ENCODE results near the gene DUS3L.
"Not testable (repeated sequence)": the region's sequence is repeated elsewhere in the genome, so short reads cannot be mapped to it uniquely, and the experiment has no call there.

DUS3L gene

DNA sequence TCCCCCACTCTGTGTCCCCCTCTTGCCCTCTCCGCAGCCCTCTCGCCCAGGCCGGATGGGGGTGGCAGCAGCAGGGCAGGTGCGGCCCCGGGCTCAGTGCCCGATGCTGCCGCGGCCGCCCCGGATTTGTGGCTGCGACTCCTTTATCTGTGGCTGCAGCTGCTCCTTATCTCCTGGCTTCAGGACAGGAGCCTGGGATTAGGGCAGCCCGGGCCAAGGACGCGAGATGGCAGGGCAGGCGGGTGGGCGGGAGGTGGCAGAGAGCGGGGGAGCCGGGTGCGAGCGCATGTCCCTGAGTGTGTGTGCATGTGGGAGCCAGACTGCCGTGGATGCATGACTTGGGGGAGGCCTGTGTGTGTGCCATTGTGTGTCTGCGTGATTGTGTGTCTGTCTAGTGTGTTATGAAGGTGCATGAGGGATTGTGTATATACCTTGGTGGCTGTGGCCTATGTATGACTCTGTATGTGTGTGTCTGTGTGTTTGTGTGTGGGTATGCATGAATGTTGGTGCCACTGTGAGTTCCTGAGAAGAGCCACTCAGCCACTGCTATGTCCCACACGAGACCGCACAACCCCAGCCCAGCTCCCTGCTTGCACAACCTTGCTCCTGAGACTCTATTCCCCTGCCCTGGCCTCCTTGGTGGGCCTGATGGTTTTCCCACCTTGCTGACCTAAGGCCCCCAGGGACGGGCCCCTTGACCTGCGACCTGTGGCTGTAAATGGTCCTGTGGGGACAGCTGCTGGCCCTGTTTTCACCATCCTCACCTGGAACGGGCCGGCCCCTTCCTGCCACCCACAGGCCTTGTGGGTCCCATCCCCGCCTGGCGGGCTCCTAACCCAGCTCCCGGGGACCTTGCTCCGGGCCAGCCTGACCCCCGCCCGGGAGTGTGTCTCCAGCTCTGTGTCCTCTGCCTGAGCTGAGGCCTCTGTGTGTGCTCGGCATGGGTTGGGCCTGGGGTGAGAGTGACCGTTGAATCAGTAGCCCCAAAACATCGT is 8.6 kb upstream of the DUS3L start:
- DNase-seq: no peak

DNA sequence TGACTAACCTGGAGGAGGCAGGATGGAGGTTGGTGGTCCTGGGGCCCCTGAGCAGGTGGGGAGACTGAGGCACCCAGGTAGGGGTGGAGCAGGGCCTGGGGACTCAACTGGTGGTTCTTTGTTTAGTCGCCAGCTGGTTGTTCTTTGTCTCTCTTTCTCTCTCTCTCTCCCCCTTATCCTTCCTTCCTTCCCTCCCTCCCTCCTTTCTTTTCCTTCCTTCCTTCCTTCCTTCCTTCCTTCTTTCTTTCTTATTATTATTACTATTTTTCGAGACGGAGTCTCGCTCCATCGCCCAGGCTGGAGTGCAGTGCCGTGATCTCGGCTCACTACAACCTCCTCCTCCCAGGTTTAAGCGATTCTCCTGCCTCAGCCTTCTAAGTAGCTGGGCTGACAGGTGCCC is 7.3 kb upstream of the DUS3L start:
- DNase-seq: no peak

DNA sequence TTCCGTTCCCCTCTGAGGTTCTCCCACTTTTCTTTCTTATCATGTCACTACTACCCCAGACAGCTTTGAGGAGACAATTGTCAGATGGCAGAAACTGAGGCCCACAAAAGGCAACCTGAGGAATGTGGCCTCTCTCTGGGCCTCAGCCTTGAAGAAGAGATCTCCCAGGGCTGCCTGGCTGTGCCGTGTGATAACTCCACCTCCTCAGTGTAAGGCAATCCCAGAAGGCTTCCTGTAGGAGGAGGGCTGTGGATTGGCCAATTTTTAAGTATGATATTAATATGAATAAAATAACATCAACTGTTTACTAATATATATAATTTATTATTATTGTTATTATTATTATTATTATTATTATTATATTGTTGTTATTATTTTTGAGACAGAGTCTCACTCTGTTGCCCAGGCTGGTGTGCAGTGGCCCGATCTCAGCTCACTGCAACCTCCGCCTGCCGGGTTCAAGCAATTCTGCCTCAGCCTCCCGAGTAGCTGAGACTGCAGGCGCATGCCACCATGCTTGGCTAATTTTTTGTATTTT is 4.5 kb upstream of the DUS3L start:
- DNase-seq: no peak

DNA sequence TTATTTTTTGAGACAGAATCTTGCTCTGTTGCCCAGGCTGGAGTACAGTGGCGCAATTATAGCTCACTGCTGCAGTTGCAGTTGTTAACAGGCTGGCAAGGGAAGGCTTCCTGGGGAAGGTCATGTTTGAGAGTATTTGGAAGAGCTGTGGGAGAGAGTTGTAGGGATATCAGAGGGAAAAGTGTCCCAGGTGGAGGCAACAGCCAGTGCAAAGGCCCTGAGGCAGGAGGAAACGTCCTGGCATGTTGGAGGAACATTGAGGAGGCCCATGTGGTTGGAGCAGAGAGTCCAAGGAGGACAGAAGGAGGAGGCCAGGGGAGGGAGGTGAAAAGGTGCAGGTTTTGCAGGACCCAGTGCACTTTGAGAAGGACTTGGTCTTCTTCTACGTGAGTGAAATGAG is 2.2 kb upstream of the DUS3L start:
- no peak for DNase-seq

DNA sequence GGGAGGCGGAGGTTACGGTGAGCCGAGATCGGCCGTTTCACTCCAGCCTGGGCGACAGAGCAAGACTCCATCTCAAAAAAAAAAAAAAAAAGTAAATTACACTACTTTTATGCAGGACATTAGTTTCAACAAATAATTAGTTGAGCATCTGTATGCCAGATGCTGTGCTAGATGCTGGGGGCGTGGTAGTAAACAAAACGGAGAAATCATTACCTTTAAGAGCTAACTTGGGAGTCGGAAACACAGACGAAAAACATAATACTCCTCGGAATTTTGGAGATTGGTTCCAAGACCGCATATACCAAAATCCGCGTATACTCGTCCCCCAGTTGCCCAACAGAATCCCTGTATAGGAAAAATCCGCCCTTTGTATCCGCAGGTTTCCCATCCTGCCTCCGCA is 1.3 kb upstream of the DUS3L start:
- DNase-seq: no peak

DNA sequence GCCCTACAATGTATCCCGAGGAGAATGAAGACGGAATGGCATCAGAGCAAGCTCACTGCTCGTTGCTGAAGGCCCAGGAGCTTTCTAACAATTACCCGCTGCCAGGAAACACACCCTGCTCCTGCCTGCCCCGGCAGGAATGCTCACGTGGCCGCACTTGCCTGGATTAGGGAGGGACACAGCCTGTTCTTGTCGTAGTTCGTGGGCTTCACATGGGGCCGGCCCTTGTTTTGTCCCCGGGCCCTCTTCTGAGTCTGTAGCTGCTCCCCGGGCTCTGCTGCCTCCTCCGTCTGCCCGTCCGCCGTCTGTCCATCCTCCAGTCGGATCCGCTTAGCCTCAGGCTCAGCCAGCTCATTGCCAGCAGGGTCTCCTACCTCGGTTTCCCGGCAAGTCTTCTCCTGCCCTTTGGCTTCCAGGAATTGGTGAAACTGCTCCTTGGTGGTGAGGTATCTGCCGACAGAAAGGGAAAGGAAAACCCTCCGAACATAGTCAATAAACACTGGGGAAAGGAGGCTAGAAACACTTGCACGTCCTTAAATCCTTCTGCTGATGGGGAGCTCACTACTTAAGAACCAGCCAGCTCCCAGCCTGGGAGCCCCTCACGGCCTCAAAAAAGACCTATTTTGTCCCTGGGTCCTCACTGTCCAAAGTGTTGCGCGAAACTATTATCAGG is 941 bp downstream of the DUS3L start:
- DNase-seq: no peak

DNA sequence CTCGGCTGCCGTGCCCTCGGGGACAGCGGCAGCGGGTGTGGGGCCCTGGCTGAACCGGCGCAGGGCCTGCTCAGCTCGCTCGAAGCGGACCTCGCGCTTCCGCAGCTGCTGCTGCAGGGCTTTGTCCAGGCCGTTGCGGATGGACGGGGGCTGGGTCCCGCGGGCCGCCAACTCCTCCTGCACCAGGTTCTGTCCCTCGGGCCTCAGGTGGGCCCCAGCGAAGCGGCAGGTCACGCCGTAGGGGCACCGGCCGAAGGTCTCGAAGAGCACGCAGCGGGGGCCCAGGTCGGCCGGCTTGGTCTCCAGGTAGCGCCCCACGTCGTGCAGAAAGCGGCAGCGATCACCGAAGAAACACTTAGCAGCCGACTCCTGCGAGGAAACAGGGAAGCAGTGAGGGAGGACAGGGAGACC is 1.6 kb downstream of the DUS3L start:
- no peak for DNase-seq

DNA sequence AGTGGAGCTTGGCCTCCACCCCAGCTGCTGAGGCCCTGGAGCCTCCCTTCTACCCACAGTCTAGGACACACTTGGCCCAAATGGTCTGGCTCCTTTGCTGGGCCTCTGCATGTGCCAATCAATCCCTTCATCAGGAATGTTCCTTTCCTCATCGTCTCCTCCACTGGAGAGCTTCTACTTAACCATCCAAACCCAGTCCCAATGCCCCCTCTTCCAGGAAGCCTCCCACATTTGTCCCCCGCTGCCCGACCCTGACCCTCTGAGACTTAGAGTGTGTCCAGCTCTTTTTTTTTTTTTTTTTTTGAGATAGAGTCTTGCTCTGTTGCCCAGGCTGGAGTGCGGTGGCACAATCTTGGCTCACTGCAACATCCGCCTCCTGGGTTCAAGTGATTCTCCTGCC is 2.5 kb downstream of the DUS3L start:
- DNase-seq: no peak

DNA sequence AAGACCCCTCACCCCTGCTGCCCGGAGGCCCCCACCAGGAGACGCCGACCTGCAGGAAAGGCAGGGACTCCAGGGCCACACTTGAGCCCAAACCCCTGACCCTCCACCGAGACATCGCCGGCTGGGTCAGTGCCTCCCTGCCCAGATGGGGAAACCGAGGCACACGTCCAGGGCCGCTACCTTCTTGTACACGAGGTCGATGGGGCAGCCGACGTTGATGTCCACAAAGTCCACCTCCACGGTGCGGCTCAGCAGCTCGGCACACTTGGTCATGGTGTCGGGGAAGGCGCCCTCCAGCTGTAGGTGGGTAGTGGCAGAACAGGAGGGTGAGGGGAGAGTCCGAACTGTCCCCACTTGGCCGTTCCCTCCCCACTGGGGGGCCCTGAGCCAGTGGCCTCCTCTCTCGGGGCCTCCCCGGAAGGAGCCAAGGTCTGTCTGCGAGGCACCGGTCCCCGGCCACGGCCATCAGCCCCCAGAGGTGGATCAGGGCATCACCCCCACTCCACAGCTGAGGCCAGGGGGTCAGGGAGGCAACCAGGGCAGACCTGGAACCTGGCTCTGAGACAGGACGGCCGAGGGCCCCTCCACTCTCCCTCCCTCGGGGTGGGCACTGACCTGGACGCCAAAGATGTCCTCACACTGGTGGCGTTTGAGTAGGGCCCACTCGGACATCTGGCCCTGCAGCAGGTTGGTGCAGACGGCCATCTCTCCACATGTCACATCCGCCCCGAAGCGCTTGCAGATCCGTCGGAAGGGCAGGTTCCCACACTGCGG is 3.4 kb downstream of the DUS3L start:
- DNase-seq: no peak

DNA sequence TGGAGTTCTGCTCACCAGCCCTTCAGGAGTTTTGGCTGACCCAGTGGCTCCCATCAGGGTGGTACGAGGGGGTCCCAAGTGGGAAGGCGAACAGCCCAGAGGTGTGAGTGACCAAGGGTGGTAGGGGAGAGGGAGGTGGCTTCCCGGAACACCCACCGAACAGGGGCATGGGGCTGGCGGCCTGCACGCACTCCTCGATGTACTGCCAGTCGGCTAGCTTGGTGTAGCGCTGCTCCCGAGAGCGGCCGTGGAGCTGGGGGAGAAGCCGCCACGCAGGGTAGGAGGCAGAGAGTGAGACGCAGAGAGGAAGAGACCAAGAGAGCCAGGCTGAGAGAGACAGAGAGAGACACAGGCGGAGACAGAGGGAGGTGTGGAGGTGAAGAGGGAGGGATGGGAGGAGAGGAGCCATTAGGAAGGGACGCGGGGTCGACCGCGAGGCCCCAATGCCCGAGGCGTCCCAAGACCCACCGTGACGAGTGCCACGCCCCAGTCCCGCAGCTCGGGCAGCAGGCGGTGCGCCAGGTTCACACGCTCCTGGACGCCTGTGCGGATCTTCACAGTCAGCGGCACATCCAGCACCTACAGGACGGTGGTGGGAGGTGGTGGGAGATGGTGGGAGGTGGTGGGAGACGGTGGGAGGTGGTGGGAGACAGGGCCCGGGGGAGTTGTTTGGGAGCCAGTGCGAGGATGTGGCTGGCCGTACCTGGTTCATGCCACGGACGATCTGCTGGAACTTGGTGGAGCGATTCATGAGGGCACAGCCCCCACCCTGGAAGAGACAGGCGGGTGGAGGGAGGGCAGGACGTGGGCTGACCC is 4.2 kb downstream of the DUS3L start:
- no peak for DNase-seq

DNA sequence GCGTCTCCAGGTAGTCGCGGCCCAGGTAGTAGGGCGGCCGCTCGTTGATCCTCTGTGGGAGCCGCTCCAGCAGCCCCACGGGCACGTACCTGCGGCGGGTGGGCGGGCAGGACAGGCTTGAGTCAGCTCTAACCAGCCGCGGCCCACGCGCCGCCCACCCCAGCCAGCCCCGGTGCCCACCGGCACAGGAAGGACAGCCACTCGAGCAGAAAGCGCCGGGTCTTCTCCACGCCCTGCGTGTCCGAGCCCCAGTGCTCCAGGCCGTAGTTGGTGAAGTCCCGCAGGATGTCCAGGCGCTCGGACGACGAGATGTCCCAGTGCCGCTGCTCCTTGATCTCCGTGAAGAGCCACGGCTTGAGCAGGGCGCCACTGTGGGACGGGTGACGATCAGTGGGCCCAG is 5.5 kb downstream of the DUS3L start:
- DNase-seq: no peak

DNA sequence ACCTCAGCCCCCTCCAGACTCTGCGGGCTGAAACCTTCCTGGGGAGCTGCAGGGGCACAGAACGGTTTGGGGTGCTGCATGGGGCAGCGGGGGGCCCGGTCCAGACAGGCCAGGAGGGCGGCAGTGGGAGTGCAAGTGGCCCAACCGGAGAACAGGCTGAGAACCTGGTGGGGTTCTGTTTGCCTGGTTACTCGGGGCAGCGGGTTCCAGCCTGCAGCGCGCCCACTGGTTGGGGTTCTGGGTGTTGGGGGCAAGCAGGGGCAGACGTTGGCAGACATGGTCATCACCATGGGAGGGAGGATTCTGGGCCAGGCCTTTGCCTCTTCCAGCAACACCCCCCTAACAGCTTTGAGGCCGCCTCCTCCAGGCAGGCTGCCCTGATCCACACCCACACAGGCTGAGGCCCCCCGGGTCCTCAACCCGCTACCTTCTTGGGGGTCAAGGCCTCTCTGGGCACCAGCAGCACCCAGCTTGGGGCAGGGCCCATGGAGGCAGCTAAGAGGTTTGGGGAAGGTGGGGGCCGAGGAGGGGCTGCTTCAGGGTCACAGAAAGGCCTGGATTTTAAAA is 6.3 kb downstream of the DUS3L start, which contains the start of gene PRR22:
PRR22 (minus strand) TSS at position 166 of the 567 bp plus-strand sequence; CDS start at position 80, 86 bp downstream.
- DNase-seq: no peak

DNA sequence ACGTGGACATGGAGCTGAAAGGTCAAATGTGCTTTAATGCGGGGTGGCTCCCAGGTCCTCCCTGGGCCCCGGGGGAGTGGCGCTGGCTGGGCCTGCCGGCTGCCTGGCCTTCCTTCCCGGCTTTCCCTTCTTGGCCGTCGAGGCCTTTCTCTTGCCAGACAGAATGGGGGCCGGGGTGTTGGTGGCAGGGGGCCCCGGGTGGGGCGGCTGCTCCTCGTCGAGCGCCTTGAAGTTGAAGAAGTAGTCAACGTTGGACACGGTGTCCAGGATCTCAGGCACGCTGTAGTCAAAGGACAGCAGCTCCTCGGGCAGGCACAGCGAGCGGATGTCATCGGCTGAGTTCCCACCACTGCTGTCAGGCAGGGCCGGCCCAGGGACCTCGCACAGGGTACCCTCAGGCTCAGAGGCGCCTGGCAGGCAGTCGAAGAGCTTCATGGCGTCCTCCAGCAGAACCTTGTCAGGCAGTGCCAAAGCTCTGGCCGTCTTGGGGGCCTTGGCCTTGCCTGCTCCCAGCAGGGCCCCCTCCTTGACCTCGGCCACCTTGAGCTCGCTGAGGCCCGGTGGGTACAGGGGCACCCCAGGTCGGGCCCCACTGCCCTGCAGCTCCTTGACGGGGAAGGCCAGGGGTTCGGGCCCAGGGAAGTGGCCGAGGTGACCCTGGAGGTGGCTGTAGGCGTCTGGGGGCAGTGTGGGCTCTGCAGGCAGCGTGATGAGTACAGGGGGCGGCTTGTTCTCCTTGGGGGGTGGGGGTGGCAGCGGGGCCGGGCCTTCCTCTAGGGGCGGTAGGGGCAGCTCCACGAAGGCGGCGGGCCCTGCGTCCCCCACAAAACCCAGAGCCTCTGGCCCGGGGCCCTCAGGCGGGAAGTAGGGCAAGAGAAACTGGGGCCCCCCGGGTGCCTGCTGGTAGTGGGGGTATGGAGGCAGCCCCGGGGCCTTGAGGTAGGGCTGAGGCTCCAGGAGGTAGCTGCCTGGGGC is 7.7 kb downstream of the DUS3L start:
- no peak for DNase-seq

DNA sequence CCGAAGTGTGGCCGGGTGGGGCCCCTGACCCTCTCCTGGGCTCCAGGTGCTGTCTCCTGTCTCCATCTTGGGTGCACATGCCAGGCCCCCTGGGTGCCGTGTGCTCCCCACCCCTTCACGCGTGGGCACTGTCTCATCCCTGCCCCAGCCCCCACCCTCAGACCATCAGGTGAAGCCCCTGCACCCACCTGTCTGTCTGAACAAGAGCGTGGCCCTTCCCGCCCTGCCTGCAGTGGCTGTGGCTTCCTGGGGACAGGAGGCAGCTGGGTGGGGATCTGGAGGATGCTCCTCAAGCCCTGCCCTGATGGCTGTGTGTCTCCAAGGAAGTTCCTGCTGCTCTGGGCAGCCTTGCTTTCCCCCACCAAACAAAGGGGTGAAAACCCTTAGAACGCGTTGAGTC is 8.6 kb downstream of the DUS3L start:
- DNase-seq: no peak

DNA sequence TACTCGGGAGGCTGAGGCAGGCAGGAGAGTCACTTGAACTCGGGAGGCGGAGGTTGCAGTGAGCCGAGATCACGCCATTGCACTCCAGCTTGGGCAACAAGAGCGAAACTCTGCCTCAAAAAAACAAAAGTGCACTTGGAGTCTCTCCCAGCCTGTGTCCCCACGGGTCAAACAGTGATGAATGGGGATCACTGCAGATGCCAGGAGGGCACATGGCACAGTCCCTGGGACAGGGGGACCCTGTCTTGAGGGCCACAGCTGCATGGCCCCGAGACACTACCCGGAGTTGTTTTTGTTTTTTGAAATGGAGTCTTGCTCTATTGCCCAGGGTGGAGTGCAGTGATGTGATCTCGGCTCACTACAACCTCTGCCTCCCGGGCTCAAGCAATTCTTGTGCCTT is 10.0 kb downstream of the DUS3L start:
- not testable (repeated sequence) for DNase-seq

DNA sequence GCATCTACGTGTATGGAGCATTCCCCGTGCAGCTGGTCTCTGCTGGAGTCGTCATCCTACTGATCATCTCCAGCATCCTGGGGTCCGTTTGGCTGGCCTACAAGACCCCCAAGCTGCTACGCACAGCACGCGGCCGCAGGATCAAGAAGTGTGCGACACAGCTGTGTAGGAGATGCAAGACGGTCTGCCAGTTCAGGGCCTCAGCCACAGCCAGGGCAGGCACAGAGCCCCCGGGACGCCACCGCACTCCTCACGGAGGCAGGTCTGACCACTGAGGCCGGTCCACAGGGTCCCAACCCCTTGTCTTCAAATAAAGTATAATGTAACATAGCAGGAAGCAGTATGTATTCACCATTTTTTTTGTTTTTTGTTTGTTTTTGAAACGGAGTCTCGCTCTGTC is 12.6 kb downstream of the DUS3L start:
- no peak for DNase-seq

DNA sequence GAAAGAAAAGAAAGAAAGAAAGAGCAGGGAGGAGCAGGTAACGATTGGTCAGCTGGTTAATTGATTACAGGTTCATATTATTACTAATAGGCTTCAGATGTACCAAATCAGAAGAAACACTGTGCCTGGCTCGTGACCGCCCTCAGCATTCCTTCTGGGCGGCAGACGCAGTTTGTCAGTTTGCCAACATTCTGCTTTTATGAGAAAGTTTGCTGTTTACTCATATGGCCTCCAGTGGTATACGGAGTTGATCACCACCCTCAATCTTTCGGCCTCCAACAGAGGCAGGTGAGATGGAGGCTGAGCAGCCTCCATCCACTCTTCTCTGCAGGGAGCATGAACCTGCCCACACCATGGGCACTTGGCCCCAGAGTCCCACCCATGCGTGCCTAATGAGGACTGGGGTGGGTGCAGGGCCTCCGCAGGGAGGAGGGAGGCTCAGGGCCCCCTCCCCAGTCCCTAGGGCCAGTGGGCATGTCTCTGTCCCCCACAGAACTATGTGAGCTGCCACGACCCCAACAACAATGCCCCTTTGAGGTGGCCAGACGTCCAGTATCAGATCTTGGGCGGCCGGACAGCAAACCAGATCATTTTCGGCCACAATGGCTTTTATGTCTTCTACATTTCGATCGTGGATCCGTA is 15.2 kb downstream of the DUS3L start:
- no peak for DNase-seq

DNA sequence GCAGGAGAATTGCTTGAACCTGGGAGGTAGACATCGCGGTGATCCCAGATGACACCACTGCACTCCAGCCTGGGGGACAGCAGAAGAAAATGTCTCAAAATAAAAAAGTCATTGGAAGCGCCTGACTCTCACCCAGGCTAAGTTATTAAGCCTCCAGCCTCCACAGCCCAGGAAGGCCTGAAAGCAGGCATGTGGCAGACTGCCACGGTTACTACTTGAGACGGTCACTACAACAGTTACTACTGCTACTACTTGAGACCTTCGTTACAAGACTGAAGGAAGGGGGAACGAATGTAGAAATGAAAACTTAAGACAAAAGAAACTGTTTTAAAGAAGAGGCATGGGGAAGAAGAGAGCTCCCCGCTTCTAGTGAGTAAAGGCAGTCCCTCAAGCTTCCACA is 16.0 kb downstream of the DUS3L start:
- no peak for DNase-seq

DNA sequence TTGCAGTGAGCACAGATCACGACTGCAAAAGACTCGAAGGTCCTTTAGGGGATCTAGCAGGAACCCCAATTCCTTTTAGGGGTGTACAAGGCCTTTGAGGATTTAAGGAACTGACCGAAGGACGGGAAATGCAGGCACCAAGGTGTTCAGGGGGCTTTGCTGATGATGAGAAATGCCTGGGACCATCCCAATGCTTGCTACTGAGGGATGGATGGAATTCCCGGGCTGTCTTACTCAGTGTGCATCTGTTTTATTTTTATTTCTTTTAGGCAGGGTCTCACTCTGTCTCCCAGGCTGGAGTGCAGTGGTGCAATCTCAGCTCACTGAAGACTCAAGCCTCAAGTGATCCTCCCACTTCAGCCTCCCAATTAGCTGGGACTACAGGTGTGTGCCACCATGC is 17.7 kb downstream of the DUS3L start:
- DNase-seq: no peak

DNA sequence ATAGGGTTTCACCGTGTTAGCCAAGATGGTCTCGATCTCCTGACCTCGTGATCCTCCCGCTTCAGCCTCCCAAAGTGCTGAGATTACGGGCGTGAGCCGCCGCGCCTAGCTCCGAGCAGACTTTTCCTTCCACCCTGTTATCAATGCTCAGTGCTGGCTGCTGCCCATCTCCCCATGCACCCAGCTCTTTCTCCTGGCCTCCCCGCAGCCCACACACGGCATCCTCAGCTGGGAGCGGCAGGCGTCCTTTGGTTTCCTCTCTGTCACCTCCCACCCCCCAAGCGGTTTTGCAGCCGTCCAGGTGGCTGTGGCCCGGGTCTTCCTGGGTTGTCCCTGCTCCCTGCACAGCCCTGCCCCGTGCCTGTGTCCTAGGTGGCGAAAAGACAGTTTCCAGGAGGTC is 18.5 kb downstream of the DUS3L start:
- no peak for DNase-seq

Measured in activated CD4-positive, CD25-positive, alpha-beta regulatory T cell treated with anti-CD3 and anti-CD28 coated beads, Interleukin-2, amount 50 U/mL, for 72 hours (primary cell).